DOHH2 (cell line): ENCODE measurements around the gene CHPF.

Source experiments
- EZH2phosphoT487 ChIP-seq: fragments of 200-600 bp; sonication (generic); IDR thresholded peaks from 2 replicates; pipeline ENCODE4 v1.6.1; 2017; ENCODE audit warnings: borderline replicate concordance, mild to moderate bottlenecking, antibody characterized with exemption, low read length, moderate library complexity, mixed read lengths
- TF ChIP-seq, protein P1 (sequence below): fragments of 200-600 bp; sonication (generic); IDR thresholded peaks from one replicate; pipeline ENCODE4 v1.5.1; 2014; ENCODE audit warnings: antibody characterized with exemption, mild to moderate bottlenecking, low read depth, low read length; ENCODE audit not compliant: poor library complexity, severe bottlenecking

DNA sequence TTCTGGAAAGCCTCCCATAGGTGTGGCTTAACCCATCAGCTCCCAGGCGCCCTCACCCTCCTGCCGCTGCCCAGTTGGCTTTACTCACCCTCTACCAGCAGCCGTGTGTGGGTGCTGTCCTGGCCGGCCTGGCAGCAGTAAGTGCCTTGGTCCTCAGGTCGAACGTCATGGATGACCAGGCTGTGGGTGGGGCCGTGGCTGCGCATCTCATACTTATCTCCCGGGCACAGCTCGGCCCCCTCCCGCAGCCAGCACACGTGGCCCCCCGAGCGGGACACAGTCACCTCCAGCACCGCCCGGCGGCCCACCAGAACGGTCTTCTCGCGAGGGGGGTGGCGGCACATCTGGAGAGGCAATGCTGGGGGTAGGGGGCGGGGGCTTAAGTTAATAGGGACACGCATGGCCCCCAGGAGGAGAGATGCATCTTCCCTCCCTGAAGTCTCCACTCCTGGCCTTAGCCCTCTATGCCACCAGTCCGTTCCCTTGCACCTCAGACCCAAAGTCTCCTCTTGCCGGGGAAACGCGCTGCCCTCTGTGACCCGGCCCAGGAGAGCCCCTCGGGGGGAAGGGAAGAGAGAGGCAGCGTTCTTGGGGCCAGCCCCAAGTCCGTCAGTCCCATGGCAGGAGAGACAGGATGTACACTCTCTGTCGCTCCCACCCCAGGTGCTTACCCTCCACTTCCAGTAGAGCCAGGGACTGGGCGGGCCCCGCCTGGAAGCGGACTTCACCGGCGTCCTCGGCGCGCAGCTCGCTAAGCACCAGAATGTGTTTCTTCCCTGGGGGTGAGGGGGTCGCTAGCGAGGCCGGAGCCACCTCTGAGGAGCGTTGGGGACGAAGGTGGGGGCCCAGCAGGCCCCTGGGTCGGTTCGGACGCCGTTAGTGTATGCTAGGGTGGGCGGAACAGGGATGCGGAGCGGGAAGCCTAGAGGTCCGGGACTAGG is 8.1 kb upstream of the CHPF start:
- TF ChIP-seq, protein P1, sequence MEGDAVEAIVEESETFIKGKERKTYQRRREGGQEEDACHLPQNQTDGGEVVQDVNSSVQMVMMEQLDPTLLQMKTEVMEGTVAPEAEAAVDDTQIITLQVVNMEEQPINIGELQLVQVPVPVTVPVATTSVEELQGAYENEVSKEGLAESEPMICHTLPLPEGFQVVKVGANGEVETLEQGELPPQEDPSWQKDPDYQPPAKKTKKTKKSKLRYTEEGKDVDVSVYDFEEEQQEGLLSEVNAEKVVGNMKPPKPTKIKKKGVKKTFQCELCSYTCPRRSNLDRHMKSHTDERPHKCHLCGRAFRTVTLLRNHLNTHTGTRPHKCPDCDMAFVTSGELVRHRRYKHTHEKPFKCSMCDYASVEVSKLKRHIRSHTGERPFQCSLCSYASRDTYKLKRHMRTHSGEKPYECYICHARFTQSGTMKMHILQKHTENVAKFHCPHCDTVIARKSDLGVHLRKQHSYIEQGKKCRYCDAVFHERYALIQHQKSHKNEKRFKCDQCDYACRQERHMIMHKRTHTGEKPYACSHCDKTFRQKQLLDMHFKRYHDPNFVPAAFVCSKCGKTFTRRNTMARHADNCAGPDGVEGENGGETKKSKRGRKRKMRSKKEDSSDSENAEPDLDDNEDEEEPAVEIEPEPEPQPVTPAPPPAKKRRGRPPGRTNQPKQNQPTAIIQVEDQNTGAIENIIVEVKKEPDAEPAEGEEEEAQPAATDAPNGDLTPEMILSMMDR, result no peak
- TF ChIP-seq EZH2phosphoT487, result no peak
